Measurements from ENCODE around the gene STAC.

The STAC gene, protein sequence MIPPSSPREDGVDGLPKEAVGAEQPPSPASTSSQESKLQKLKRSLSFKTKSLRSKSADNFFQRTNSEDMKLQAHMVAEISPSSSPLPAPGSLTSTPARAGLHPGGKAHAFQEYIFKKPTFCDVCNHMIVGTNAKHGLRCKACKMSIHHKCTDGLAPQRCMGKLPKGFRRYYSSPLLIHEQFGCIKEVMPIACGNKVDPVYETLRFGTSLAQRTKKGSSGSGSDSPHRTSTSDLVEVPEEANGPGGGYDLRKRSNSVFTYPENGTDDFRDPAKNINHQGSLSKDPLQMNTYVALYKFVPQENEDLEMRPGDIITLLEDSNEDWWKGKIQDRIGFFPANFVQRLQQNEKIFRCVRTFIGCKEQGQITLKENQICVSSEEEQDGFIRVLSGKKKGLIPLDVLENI

DNA sequence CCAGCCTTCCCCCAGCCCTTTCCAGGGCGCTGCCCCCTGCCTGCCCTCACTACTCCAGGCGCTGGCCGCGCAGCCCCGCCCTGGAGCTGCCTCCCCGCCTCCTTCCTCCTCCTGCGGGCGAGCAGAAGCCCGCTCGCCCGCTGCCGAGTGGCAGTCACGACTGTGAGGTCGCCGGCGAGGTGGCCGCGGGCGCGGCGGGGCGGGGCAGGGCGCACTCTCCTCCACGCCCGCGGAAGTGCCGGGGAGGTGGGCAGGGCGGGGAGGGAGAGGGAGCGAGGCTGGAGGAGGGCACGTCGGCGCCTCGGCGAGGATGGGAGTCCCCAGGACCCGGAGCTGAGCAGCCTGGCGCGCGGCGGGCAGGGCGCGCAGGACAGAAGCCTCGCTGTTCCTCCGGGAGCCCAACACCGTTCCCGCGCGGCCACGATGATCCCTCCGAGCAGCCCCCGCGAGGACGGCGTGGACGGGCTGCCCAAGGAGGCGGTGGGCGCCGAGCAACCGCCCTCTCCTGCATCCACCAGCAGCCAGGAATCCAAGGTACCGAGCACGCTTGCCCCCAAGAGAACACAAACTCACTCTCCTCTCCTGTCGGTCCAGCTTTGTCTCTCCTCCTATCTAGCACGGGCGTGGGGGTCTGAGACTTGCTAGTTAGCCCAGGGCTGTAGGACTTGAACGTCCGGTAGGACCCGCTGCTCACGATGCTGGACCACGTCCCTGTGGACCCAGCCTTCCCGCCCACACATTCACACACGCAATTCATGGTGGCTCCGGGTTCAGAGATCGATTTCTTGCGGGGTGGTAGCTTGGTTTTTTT lies at the start of gene STAC:
STAC (plus strand) TSS at position 284 of the 811 bp plus-strand sequence; CDS start at position 424, 140 bp downstream.
- peak; percentile 8 for DNase-seq

DNA sequence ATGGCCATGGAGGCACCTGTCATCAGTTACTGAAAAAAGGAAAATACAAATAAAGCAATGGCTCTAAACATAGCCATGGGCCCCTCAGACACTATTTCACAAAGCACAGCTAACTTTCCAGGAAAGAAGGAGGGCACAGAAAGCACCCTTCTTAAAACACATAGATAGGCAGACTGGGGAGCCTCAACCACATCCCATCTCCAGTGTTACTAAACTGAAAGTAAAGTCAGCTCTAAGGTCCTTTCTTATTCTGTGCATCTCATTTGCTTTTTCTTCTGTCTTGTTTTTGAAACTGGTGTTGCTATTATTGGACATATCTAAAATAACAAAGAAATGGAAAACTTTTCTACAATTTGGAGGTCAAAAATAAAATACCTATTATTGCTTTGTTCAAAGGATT lies 48.2 kb upstream of the STAC start:
- DNase-seq, result no peak

DNA sequence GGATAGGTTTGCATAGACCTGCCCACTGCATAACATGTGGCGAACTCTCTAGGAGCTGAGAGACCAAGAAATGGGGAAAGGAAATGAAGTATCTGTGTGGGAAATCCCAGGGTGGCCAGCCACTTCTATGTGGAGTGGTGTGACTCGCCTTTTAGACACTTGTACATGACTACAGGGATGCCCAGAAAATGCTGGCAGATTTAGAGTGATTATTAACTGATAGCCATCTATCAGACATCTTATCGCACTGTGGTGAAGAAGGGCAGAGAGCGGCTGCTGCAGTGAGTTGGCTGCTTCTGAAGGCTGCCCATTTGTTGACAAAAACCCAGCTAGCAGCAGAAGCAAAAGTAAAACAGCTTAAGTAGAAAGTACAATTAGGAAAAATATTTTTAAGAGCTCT lies 18.1 kb upstream of the STAC start:
- DNase-seq, result no peak

DNA sequence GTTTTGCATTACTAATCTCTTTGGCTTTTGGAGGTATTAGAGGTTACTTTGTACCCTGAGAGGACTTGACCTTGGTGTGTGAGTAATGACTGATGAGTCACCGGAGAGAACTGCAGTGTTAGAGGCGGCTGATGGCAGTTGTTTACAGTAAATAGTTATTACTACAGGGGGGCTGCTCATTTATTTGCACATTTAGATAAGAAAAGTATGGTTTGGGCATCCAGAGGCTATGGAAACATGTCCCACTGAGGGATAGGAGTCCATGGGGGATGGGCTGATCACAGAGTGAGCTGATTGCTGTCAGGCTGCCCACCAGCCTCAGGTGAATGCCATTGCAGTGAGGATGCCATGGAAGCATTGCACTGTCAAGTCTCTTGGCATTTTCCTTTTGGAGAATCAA lies 17.3 kb upstream of the STAC start:
- DNase-seq, result no peak

DNA sequence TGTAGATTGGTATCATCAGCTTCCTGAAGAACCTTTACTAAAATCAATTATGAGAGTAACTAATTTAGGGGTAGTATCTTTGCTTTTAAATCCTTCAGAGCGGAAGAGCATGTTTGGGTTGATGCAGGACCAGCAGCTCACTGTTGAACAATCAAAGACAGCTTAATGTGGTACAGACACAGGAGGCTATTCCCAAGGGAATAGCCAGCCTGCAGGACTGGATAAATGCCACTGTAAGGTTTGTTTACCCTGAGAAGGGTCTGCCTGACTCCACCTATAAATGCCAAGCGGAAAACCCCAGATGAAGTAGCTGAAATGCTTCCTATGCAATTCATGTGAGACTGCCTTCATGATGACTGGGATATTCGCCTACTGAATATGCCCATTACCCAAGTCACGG lies 16.0 kb upstream of the STAC start:
- DNase-seq, result no peak

DNA sequence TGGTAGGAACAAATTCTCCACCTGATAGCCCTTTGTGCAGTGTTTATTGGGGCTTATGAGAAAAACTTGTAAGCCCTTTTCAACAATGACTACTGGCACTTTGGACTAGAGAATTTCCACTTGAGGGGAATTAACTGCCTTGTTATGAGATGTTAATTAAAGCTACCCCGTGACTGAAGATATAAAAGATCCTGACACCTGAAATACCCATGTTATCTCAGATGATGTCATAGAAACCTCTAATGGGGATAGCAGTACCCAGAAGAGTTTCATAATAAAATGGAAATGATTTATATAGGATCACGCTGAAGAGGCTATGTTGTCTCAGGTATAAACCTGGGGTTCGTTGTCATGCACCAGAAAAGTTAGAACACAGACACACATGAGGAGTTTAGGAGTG lies 14.5 kb upstream of the STAC start:
- no peak for DNase-seq

DNA sequence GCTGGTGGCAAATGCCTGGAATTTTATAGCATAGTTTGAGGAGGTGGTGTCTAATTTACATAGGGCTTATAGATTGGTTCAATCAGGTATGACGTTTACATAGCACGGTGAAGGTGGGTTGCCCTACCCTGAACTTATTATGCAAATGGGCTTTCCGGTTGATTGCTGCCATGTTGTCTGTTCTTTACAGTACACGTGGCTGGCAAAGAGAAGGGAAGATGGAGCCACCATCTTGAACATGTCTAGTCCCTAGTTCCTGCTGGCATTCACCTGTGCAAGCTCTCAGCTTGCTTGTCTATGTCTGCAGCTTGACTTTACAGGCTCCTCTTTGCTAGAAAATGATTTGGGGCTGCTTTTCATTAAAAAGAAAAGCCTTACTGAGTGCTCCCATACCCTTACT lies 14.0 kb upstream of the STAC start:
- no peak for DNase-seq

DNA sequence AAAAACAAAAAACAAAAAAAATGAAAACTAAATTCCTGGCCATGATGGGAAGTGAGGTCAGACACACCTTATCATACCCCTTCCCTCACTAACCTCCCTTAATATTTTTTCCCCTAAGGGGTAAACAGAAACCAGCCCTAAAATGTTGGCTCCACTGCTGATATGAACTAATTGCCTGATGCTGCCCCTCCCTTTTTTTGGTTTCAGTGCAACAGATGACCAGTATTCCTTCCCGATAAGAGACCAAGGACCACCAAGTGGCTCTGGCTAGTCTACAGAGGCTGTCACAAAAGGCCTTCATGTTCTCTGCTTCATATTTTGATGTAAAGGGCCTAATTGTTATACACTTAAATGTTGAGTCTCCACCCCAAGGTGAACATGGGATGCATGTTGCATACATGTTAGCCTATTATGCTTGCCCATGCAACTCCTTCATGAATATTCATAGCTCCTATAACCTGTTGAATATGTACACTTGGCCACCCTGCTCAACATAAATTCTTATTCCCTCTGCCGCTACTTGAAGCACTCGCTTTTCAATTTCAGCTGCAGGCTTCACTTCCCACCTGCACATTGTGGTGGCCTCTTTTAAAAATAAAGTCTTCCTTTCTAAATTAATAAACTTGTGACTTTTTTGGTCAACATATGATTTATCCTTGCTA lies 12.3 kb upstream of the STAC start:
- DNase-seq, result no peak

DNA sequence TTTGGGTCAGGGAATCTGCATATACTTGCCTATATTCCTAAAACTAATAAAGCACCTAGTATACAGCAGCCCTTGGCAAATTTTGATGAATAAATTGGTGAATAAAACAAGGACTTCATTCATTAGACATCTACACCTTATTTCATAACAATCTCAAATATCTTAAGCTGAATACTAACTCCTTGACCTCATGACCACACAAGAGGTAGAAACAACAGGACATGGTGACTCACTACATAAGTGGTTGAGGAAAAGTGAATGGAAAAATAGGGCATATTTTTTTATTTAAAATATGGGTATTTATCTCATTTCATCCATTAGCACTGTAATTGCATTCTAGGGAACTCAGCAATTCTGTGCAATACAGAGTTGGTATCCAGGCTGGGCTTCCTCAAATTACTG lies 7.8 kb upstream of the STAC start:
- DNase-seq, result no peak

DNA sequence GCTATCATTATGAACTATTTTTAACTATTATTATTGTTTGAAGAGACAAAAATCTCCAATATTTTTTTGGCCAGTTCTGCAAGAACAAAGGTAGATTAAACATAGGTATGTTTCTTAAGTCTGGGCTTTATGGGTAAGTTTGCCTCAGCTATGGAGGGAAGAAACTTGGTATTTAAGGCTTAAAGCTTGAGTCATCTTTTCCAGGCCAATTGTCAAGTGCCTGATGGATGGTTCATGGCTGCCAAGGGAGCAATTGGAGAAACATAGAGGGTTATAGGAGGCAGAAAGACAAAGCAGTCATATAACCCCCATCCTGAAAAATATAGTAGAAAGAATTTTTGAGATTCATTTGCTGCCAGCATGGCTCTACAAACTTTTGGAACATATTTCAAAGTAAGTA lies 7.2 kb upstream of the STAC start:
- no peak for DNase-seq

DNA sequence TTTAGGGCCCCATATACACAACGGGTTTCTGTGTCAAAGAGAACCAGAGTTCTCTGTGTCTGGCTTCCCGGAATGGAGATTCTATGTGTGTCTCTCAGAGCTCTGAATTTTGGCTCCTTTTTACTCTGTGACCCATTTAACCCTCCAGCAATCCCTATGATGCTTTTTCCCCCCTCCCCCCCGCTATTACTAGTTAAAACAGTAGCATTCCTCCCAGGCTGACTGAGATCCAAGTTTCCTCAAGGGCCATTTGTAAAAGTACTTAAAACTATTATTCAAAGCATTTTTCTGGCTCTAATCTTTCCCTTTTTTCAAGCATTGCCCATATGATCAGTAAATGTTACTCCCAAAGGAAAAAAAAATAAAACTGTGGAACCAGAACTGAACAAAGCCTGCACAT lies 6.6 kb upstream of the STAC start:
- no peak for DNase-seq

DNA sequence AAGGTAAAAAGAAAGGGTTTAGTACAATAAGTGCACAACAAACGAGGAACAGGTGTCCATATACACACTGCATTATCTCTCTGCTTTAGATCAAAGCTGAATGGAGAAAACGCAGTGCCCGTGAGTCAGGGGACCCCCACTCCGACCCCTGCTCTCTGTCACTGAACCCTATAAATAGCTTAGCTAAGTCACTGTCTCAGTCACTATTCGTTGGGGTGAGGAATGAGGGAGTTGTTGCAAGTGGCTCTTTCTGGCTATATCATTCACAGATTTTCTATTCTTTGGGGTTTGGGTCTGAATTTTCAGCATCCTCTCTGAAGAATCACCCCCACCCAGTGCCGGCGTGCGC lies 458 bp upstream of the STAC start:
- no peak for DNase-seq

DNA sequence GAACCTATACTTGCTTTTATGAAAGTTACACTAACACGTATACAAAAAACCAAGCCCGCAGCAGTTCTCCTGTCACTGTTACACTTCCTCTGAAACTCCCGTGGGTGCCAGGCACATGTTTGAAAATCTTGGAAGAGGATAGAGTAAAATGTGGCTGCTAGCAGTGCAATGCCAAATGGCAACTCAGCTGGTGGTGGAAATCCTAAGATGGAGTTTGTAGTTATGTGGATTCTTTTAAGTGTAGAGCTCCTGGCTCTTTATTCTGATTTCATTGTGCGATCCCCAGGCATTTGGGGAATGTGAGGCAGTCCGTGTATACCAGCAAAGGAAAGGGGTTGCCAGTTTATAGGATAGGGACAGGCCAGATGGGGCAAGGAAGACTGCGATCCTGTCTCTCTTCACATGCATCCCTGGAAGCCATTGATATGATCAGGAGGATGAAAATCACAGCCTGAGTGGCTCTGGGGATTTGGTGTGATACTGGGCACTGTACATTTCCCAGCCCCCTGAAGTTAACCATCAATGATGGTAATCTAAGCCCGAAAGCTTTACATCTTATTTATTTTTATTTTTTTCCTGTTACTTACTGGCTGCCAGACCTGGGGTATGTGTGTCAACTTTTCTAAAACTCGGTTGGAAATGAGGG lies 1.1 kb downstream of the STAC start:
- DNase-seq, result no peak

DNA sequence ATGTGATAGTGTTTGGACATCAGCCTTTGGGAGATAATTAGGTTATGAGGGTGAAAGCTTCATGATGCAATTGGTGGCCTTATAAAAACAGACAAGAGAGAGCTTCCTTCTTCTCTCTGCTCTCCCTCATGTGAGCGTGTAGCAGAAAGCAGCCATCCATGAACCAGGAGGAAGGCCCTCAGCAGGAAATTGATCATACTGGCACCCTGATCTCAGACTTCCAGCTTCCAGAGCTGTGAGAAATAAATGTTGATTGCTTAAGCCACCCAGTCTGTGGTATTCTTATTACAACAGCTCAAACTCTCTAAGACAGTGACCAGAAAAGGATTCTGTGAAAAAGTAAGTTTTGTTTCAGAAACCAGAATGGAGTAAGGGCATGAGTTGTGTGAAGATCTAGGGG lies 13.3 kb downstream of the STAC start:
- DNase-seq, result no peak

DNA sequence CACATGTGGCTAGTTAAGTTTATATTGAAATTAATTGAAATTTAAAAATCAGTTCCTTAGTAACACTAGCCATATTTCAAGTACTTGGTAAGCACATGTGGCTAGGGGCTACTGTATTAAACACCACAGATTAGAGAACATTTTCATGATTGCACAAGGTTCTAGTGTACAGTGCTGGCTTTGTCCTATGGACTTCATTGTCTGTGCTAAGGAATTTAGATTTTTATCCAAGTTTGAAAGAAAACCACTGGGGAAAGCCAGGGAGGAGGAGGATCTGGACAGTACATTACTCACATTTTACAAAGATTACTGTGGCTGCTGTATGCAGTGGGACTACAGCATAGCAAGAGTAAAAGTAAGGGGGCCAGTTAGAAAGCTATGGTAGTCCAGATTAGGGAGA lies 13.9 kb downstream of the STAC start:
- DNase-seq, result no peak

DNA sequence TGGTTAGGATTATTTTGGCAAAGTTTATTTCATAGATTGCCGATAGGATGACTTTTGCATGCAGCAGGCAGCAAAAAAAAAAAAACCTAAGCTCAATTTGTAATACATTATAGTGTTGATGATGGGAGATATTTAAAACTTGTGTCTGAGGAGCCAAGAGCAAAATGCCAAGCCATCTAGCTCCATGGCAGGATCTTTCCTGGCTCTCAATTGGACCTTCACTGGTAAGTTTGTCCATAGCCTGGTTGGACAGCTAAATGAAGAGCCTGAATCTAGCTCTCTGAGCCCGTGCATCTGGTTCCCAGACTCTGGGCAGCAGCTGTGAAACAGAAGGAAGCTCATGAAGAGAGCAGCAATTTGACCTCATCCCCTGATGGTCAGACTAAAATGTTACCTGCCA lies 17.5 kb downstream of the STAC start:
- DNase-seq, result no peak

DNA sequence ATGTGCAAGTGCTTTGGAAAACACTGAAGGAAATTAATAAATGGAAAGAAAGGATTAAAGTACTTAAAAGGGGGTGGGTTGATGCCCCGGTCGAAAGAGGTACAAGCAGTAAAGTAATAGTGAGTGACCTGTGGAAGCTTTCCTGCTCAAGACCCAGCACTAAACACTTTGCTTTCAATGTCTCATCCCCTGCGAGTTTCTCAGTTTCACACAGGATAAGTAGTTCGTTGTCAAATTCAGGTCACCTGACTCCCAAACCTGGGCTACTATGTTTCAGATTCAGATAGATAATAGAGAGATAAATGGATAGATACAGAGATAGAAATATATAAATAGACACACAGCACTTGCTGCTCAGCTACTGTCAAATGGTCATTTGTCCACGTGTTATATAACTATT lies 19.6 kb downstream of the STAC start:
- DNase-seq, result no peak

DNA sequence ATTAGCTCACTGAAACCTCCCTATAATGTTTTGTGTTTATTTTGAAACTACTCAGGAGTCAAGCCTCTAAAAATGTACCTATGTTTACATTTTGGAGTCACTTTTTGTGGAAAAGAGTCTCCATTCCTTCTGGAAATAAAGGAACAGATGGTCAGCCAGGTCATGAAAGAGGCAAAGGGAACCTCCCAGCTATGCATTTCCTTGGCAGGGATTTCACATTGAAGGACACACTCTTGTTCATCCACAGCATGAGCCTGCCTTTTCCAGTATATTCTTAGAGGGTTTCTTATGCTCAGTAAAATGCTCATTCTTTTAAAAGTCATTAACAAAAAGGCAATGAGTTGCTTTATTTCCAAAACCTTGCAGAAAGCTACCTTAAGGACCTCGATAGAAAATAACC lies 20.8 kb downstream of the STAC start:
- no peak for DNase-seq

DNA sequence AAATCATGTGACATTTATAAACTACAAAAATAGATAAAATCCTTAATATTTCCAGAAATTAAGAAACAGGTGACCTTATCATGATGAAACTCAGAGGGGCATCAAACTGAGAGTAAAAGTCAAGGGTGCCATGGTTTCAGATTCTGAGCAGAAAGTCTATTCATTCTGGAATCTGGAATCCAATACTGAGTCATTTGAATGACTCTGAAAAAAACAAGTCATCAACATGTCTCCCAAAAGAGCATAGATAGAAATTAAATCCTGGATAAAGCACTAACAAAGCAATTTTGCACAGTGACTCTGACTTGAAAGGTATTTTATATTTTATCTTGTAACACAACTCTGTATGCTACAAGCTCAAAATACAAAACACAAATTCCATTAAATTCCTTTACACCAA lies 23.4 kb downstream of the STAC start:
- no peak for DNase-seq

DNA sequence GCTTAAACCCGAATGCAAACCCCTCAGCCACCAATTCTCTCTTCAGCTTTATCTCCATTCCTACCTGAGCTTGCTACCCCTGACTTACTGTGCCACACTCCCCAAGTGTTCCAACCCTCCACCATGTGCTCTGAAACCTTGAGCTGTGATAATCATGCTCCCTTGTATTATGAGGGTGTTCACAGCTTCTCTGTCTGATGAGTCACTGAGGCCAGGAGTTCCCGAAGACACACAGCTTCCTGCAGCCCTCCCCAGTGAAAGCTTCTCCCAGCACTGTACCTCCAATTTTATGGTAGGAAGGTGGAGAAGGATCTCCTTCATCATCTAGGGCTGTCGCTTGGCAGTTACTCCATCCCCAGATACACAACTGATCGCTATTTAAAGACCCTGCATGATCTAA lies 24.9 kb downstream of the STAC start:
- no peak for DNase-seq

DNA sequence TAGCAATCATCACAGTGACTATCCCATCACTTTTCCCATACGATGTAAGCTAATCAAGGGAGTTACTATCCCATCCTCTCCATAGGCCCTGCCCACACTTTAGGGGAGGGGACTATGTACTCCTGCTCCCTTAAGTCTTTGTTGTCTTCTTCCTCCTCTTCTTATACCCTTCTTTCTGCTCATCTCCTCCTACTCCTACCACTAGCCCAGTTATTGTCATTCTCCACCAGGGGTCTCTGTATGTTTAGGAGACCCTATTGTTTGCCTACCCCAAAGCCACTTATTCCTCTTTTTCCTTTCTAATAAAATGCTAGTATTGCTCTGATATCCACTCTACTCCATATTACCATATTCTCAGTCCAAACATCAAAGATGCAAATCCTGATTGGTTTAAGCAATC lies 27.8 kb downstream of the STAC start:
- no peak for DNase-seq

DNA sequence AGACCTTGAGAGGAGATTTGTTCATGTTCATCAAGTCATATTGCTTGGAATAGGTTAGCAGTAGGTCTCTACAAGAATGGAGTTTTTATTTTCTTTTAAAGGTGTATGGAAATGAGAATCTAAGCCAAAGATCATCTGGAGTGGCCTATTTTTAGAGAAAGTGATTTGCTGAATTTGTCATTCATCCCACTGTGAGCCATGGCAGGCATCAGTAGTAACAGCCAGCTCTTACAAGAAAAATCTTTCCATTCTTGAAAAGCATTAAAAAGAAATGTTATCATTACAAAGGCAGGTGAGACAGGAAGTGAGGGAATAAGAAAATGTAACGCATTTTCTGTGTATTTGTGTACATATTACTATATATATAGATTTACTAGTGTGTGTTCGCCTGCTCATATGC lies 29.6 kb downstream of the STAC start:
- no peak for DNase-seq

DNA sequence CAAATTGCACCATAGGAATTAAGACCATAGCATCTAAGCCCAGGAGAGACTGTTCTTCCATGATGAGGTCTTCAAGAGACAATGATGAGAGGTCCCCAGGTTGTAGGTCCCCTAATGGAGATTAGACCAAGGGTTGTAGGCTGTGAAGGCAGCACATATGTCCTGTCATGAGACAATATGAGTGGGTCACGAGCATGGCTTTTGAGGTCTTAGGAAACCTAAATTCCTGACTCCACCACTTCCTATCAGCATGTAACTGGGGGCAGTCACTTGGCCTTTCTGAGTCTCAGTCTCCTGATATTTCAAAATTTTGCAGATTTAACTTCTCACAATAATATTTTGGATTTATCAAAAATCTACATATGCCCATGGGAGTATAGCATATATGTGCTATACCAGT lies 31.3 kb downstream of the STAC start:
- no peak for DNase-seq

DNA sequence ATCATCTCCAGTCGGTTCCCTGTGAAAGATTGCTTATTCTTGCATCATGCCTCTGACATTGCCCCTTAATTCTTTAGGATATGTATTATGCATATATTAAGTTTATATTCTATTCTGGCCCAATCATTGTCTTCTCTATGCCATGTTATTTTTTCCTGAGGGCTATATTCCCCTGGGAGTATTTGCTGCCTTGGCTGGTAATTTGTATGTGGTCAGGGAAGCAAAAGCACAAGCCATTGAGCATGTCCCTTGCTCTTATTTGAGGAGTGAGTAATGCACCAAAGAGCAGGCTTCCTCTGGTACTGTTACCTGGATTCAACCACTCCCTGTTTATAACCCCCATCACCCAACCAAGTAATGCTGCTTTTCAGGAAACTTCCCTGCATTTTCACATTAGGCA lies 36.3 kb downstream of the STAC start:
- DNase-seq, result no peak

Data from activated CD4-positive, alpha-beta T cell treated with anti-CD3 and anti-CD28 coated beads for 48 hours (primary cell).